GM23338 (cell line): ENCODE results near the gene ZMYND8. TPM values are rescaled to one million over a fixed set of nuclear protein-coding genes. Genes with fewer than 3 reads are reported as not detected.

Experiments used
- ATAC-seq: fragments of 200-7000 bp; cut with Tn5 transposase; 3 replicates; pipeline ENCODE4 v1.9.1; 2020
- DNase-seq: peaks from one replicate; pipeline ENCODE4 v3.0.0-alpha.2; 2015; ENCODE audit warnings: low spot score
- H2AFZ ChIP-seq: fragments of 200-600 bp; sonication (generic); 2 replicates; pipeline ENCODE4 v1.8.0; 2016; ENCODE audit warnings: antibody characterized with exemption, mild to moderate bottlenecking, moderate library complexity
- H3F3A ChIP-seq: fragments of 200-600 bp; sonication (generic); replicated peaks from 2 replicates; pipeline ENCODE4 v1.8.0; 2017; ENCODE audit warnings: antibody characterized with exemption, mixed run types, low read depth
- H3K27ac ChIP-seq: fragments of 200-600 bp; sonication (generic); 2 replicates; pipeline ENCODE4 v1.6.1; 2016; ENCODE audit warnings: low read depth
- H3K27me3 ChIP-seq: fragments of 200-600 bp; sonication (generic); 2 replicates; pipeline ENCODE4 v1.8.0; 2016; ENCODE audit warnings: mild to moderate bottlenecking, mixed run types, moderate library complexity; ENCODE audit not compliant: insufficient read depth
- H3K36me3 ChIP-seq: fragments of 200-600 bp; sonication (generic); 2 replicates; pipeline ENCODE4 v1.8.0; 2016; ENCODE audit warnings: mild to moderate bottlenecking; ENCODE audit not compliant: insufficient read depth
- H3K4me1 ChIP-seq: fragments of 200-600 bp; sonication (generic); 2 replicates; pipeline ENCODE4 v1.8.0; 2016; ENCODE audit warnings: mild to moderate bottlenecking, moderate library complexity; ENCODE audit not compliant: insufficient read depth
- H3K4me2 ChIP-seq: fragments of 200-600 bp; sonication (generic); 2 replicates; pipeline ENCODE4 v1.7.1; 2017; ENCODE audit warnings: mixed run types
- H3K4me3 ChIP-seq: fragments of 200-600 bp; sonication (generic); 2 replicates; pipeline ENCODE4 v1.6.1; 2016; ENCODE audit warnings: mixed run types
- H3K79me2 ChIP-seq: fragments of 200-600 bp; sonication (generic); replicated peaks from 2 replicates; pipeline ENCODE4 v1.8.0; 2017; ENCODE audit warnings: mild to moderate bottlenecking; ENCODE audit not compliant: insufficient read depth
- H3K9me2 ChIP-seq: fragments of 200-600 bp; sonication (generic); 2 replicates; pipeline ENCODE4 v1.8.0; 2017; ENCODE audit not compliant: insufficient read depth
- H4K20me1 ChIP-seq: fragments of 200-600 bp; sonication (generic); replicated peaks from 2 replicates; pipeline ENCODE4 v1.8.0; 2017; ENCODE audit warnings: mild to moderate bottlenecking; ENCODE audit not compliant: insufficient read depth
- H3K27ac Mint-ChIP-seq: 2 replicates; pipeline ENCODE4 v1.8.0; 2020; ENCODE audit warnings: inconsistent platforms, mild to moderate bottlenecking, moderate library complexity, mixed read lengths
- H3K27me3 Mint-ChIP-seq: 3 replicates; pipeline ENCODE4 v1.8.0; 2022; ENCODE audit warnings: low read depth, mild to moderate bottlenecking, moderate library complexity, mixed read lengths, inconsistent platforms; ENCODE audit not compliant: insufficient read depth, poor library complexity
- H3K36me3 Mint-ChIP-seq: 3 replicates; pipeline ENCODE4 v1.8.0; 2021; ENCODE audit warnings: low read depth, mild to moderate bottlenecking, inconsistent platforms, moderate library complexity, mixed read lengths
- H3K4me1 Mint-ChIP-seq: 3 replicates; pipeline ENCODE4 v1.8.0; 2020; ENCODE audit warnings: mild to moderate bottlenecking, inconsistent platforms, mixed read lengths
- H3K4me3 Mint-ChIP-seq: 3 replicates; pipeline ENCODE4 v1.8.0; 2021; ENCODE audit warnings: moderate library complexity, mild to moderate bottlenecking, inconsistent platforms, mixed read lengths
- H3K9me3 Mint-ChIP-seq: 3 replicates; pipeline ENCODE4 v1.8.0; 2020; ENCODE audit warnings: moderate library complexity, mild to moderate bottlenecking, inconsistent platforms, mixed read lengths
- CREB1 ChIP-seq: fragments of 250-450 bp; sonication (Bioruptor Pico); IDR thresholded peaks from 2 replicates; pipeline ENCODE4 v1.5.0; 2020; ENCODE audit warnings: low read depth, mild to moderate bottlenecking, moderate library complexity
- JUNB ChIP-seq: IDR thresholded peaks from one replicate; pipeline ENCODE4 v1.6.1; 2016; ENCODE audit warnings: antibody characterized with exemption; ENCODE audit not compliant: unreplicated experiment
- NANOG ChIP-seq: IDR thresholded peaks from 2 replicates; pipeline ENCODE4 v1.6.1; 2016; ENCODE audit warnings: antibody characterized with exemption, borderline replicate concordance
- POLR2AphosphoS5 ChIP-seq: IDR thresholded peaks from 2 replicates; pipeline ENCODE4 v1.6.1; 2016; ENCODE audit warnings: antibody characterized with exemption, low read depth
- STAT1 ChIP-seq: IDR thresholded peaks from one replicate; pipeline ENCODE4 v1.6.1; 2016; ENCODE audit warnings: antibody characterized with exemption; ENCODE audit not compliant: unreplicated experiment
- ZNF114 ChIP-seq: fragments of 250-450 bp; sonication (Bioruptor Pico); IDR thresholded peaks from 2 replicates; pipeline ENCODE4 v1.5.0; 2020; ENCODE audit warnings: mild to moderate bottlenecking, moderate library complexity
- ZNF331 ChIP-seq: fragments of 250-450 bp; sonication (Bioruptor Pico); IDR thresholded peaks from 2 replicates; pipeline ENCODE4 v1.5.0; 2020; ENCODE audit warnings: low read depth, mild to moderate bottlenecking, moderate library complexity
- polyA plus RNA-seq: library from polyadenylated mRNA; unstranded; fragments of >200 nt; fragmentation: Nextera tagmentation; extraction: Ambion mirVana; gene quantifications from 2 replicates; pipeline ENCODE4 v1.2.1, GENCODE V29; 2016
- total RNA-seq: library from RNA; depleted of rRNA; stranded (reverse); fragments of >200 nt; shearing (Covaris generic); gene quantifications from 2 replicates; pipeline ENCODE4 v1.2.3, GENCODE V29; 2014
- TF ChIP-seq, protein P1 (sequence below): IDR thresholded peaks from 2 replicates; pipeline ENCODE4 v1.6.1; 2016; ENCODE audit warnings: antibody characterized with exemption
- TF ChIP-seq, protein P2 (sequence below), 2 experiments: fragments of 200-600 bp in 1 of 2; sonication (generic) in 1 of 2; conservative IDR thresholded peaks; 2 replicates each; pipeline versions ENCODE4 v1.5.1 to v1.6.1; 2016 to 2017; ENCODE audit warnings: antibody characterized with exemption in 2 of 2, low read depth in 2 of 2, mild to moderate bottlenecking in 2 of 2, moderate library complexity in 1 of 2
- TF ChIP-seq, protein P3 (sequence below): fragments of 250-450 bp; sonication (Bioruptor Pico); IDR thresholded peaks from 2 replicates; pipeline ENCODE4 v1.5.0; 2020; ENCODE audit warnings: mild to moderate bottlenecking, moderate library complexity

The ZMYND8 gene
- total and polyA plus RNA-seq, 2 experiments from 2014 or later = 70.9 to 128 TPM

DNA sequence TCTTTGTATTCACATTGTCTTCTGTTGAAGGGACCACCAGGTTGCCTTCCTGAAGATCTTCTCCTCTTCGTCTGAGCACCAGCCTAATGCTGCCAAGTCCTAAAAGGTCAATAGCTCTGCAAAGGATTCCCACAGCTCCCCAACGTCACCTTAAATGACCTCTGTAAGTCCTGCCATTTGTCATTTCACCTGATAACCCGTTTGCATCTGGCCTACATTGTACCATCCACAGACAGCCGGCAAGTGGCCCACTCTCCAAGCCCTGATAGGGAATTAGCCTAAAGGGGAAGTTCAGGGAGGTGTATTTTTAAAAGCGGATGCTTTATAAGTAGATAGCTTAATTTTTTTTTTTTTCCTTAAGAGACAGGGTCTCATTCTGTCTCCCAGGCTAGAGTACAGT is 127.8 kb downstream of the ZMYND8 start:
- no peaks in the 10 kb centered on the region for H3K27me3 ChIP-seq
- peaks cover 40% of the 10 kb centered on the region for H3K79me2 ChIP-seq
- peak overlapping the region; percentile 68; the same call in 1 of the 2 replicates for H3K27ac ChIP-seq
- no peak overlapping the region for H3K4me2 ChIP-seq
- no peak overlapping the region for H3K4me3 ChIP-seq
- Mint-ChIP-seq H3K36me3 (peaks cover 92% of the 10 kb centered on the region), H3K4me3 (no peak overlapping the region), H3K9me3 (no peaks in the 10 kb centered on the region), H3K27ac (peak overlapping the region; percentile 71; the same call in 1 of the 2 replicates), H3K27me3 (peaks cover 13% of the 10 kb centered on the region), H3K4me1 (peaks cover 19% of the 10 kb centered on the region)
- H3K9me2 ChIP-seq = no peaks in the 10 kb centered on the region
- ATAC-seq (no peak), DNase-seq (no peak)
- peaks cover 9% of the 10 kb centered on the region; the same call in 1 of the 2 replicates for H3K4me1 ChIP-seq
- no peak overlapping the region for H2AFZ ChIP-seq
- peaks cover 19% of the 10 kb centered on the region for H4K20me1 ChIP-seq
- peaks cover 21% of the 10 kb centered on the region for H3F3A ChIP-seq
- TF ChIP-seq NANOG = no peak
- TF ChIP-seq, protein P1, sequence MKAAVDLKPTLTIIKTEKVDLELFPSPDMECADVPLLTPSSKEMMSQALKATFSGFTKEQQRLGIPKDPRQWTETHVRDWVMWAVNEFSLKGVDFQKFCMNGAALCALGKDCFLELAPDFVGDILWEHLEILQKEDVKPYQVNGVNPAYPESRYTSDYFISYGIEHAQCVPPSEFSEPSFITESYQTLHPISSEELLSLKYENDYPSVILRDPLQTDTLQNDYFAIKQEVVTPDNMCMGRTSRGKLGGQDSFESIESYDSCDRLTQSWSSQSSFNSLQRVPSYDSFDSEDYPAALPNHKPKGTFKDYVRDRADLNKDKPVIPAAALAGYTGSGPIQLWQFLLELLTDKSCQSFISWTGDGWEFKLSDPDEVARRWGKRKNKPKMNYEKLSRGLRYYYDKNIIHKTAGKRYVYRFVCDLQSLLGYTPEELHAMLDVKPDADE = no peak
- TF ChIP-seq POLR2AphosphoS5 = no peak
- no peak for TF ChIP-seq JUNB
- TF ChIP-seq ZNF114 = no peak
- no peak for TF ChIP-seq STAT1
- TF ChIP-seq, protein P2, sequence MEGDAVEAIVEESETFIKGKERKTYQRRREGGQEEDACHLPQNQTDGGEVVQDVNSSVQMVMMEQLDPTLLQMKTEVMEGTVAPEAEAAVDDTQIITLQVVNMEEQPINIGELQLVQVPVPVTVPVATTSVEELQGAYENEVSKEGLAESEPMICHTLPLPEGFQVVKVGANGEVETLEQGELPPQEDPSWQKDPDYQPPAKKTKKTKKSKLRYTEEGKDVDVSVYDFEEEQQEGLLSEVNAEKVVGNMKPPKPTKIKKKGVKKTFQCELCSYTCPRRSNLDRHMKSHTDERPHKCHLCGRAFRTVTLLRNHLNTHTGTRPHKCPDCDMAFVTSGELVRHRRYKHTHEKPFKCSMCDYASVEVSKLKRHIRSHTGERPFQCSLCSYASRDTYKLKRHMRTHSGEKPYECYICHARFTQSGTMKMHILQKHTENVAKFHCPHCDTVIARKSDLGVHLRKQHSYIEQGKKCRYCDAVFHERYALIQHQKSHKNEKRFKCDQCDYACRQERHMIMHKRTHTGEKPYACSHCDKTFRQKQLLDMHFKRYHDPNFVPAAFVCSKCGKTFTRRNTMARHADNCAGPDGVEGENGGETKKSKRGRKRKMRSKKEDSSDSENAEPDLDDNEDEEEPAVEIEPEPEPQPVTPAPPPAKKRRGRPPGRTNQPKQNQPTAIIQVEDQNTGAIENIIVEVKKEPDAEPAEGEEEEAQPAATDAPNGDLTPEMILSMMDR (conservative IDR thresholded peaks at IDR 0.05; ENCODE audit: low read depth in 2 of 2) = no peak
- TF ChIP-seq ZNF331 (CRISPR knock-in tag) = no peak
- peaks cover 60% of the 10 kb centered on the region for H3K36me3 ChIP-seq

DNA sequence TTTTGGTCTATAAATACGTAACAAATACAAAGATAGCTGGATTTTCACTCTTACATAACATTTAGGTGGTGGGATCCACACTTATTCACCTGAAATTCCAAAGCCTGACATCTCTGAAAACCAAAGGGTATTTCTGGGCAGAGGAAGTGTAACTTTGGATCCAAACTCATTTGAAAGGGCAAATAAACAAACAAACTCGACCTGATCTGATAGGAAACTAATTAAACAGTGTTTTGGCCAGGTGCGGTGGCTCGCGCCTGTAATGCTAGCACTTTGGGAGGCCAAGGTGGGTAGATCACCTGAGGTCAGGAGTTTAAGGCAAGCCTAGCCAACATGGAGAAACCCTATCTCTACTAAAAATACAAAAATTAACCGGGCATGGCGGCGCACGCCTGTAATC is 128.9 kb downstream of the ZMYND8 start:
- ATAC-seq = no peak
- H3K36me3 ChIP-seq = peaks cover 66% of the 10 kb centered on the region
- peaks cover 12% of the 10 kb centered on the region for H3K27me3 Mint-ChIP-seq
- H3K4me1 Mint-ChIP-seq = peaks cover 16% of the 10 kb centered on the region
- peaks cover 20% of the 10 kb centered on the region for H3F3A ChIP-seq
- H3K27me3 ChIP-seq = no peaks in the 10 kb centered on the region
- no peak for DNase-seq
- H3K4me3 Mint-ChIP-seq = no peak overlapping the region
- H3K27ac ChIP-seq = 0 out of 2 replicates have a peak overlapping the region, but pooled peaks have one; percentile 50
- H3K4me2 ChIP-seq = no peak overlapping the region
- H2AFZ ChIP-seq = no peak overlapping the region
- H3K36me3 Mint-ChIP-seq = peaks cover 92% of the 10 kb centered on the region
- H3K9me3 Mint-ChIP-seq = no peaks in the 10 kb centered on the region
- H3K9me2 ChIP-seq = no peaks in the 10 kb centered on the region
- H4K20me1 ChIP-seq = peaks cover 19% of the 10 kb centered on the region
- no peak overlapping the region for H3K27ac Mint-ChIP-seq
- peaks cover 9% of the 10 kb centered on the region; the same call in 1 of the 2 replicates for H3K4me1 ChIP-seq
- peaks cover 37% of the 10 kb centered on the region for H3K79me2 ChIP-seq
- no peak overlapping the region for H3K4me3 ChIP-seq
- TF ChIP-seq CREB1 (no peak), JUNB (no peak)
- TF ChIP-seq, protein P3, sequence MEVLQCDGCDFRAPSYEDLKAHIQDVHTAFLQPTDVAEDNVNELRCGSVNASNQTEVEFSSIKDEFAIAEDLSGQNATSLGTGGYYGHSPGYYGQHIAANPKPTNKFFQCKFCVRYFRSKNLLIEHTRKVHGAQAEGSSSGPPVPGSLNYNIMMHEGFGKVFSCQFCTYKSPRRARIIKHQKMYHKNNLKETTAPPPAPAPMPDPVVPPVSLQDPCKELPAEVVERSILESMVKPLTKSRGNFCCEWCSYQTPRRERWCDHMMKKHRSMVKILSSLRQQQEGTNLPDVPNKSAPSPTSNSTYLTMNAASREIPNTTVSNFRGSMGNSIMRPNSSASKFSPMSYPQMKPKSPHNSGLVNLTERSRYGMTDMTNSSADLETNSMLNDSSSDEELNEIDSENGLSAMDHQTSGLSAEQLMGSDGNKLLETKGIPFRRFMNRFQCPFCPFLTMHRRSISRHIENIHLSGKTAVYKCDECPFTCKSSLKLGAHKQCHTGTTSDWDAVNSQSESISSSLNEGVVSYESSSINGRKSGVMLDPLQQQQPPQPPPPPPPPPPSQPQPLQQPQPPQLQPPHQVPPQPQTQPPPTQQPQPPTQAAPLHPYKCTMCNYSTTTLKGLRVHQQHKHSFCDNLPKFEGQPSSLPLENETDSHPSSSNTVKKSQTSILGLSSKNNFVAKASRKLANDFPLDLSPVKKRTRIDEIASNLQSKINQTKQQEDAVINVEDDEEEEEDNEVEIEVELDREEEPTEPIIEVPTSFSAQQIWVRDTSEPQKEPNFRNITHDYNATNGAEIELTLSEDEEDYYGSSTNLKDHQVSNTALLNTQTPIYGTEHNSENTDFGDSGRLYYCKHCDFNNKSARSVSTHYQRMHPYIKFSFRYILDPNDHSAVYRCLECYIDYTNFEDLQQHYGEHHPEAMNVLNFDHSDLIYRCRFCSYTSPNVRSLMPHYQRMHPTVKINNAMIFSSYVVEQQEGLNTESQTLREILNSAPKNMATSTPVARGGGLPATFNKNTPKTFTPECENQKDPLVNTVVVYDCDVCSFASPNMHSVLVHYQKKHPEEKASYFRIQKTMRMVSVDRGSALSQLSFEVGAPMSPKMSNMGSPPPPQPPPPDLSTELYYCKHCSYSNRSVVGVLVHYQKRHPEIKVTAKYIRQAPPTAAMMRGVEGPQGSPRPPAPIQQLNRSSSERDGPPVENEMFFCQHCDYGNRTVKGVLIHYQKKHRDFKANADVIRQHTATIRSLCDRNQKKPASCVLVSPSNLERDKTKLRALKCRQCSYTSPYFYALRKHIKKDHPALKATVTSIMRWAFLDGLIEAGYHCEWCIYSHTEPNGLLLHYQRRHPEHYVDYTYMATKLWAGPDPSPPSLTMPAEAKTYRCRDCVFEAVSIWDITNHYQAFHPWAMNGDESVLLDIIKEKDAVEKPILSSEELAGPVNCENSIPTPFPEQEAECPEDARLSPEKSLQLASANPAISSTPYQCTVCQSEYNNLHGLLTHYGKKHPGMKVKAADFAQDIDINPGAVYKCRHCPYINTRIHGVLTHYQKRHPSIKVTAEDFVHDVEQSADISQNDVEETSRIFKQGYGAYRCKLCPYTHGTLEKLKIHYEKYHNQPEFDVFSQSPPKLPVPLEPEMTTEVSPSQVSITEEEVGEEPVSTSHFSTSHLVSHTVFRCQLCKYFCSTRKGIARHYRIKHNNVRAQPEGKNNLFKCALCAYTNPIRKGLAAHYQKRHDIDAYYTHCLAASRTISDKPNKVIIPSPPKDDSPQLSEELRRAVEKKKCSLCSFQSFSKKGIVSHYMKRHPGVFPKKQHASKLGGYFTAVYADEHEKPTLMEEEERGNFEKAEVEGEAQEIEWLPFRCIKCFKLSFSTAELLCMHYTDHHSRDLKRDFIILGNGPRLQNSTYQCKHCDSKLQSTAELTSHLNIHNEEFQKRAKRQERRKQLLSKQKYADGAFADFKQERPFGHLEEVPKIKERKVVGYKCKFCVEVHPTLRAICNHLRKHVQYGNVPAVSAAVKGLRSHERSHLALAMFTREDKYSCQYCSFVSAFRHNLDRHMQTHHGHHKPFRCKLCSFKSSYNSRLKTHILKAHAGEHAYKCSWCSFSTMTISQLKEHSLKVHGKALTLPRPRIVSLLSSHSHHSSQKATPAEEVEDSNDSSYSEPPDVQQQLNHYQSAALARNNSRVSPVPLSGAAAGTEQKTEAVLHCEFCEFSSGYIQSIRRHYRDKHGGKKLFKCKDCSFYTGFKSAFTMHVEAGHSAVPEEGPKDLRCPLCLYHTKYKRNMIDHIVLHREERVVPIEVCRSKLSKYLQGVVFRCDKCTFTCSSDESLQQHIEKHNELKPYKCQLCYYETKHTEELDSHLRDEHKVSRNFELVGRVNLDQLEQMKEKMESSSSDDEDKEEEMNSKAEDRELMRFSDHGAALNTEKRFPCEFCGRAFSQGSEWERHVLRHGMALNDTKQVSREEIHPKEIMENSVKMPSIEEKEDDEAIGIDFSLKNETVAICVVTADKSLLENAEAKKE (CRISPR knock-in tag) = no peak
- TF ChIP-seq, protein P2 (conservative IDR thresholded peaks at IDR 0.05; ENCODE audit: low read depth in 2 of 2) = no peak
